A204.1 (cell line): Measurements from ENCODE around the gene SLC50A1.

Source experiments
- FAIRE-seq: peaks from 2 replicates; lab custom pipeline; 2012; peaks lifted over from hg19 to GRCh38; lab: Jason Lieb, UNC

The SLC50A1 gene

DNA sequence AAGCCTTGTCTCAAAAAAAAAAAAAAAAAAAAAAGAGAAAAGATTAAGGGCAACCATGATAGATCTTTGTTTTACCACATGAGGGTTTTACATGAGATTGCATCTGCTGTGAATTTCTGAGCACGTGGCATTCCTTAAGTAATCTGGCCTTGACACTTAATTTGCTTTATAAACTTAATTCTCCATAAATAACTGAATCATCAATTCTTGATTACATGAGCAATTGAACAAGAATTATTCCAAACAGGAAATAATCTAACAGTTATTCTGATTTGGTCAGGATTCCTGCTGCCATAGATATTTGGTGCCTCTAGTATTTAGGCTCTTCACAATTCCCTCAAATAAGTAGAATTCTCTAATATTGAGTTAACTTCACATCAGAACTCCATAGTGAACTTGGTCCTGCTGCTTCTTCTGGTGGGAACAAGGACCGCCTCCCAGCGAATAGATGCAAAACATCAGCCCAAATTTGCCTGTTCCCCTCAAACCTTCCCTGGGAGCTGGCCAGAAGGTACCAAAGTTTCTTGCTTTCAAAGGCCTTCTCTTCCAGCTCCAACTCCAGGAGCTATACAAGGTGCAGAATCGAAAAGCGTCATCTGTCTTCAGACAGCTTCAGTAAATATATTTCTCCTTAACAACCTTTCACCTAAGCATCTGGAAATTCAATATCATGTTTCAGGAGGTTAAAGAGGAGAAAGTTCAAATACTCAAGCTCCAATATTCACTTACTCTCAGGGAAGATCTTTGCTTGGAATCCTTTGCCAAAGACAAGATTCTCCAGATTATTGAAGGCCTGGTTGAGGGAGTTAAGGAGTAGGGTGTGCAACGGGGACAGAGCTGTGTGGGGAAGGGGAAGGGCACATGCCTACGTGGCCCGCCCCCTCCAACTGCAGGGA lies 36.4 kb downstream of the SLC50A1 start:
- no peak for FAIRE-seq

DNA sequence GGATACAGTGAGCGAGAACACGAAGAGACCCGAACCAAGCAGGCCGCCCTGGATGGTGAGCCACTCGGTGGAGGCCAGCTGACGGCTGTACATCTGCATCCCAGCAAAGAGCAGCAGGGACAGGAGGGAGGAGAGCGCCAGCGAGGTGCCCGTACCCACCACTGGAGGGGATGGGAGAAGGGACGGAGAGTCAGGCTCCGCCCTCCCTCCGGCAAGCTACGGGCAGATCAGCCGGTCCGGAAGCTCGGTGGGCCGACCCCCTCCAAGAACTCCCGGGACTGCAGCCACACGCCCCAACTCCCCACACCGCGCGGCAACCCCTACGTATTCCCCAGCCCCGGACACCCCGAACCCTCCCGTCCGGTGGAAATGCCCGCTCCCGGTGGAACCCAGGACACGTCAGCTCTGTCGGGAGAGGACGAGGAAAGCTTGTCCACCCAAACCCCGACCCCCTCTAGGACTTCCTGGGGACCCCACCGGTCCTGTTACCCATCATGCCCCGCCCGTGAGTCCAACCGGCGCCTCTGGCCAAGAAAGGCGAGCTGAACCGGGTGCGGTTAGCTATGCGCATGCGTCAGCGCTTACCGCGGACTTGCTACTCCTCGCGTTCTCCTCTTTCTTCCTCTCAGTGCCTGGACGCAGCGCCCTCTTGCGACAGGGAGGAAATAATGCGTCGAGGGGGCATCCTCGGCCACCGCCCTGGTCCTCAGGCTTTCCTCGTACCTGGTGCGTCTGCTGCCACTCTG lies 37.3 kb downstream of the SLC50A1 start, which contains the start of gene KRTCAP2:
KRTCAP2 (minus strand) TSS at position 573 of the 746 bp plus-strand sequence; CDS start at position 493, 80 bp downstream.
- peak; percentile 83 for FAIRE-seq

DNA sequence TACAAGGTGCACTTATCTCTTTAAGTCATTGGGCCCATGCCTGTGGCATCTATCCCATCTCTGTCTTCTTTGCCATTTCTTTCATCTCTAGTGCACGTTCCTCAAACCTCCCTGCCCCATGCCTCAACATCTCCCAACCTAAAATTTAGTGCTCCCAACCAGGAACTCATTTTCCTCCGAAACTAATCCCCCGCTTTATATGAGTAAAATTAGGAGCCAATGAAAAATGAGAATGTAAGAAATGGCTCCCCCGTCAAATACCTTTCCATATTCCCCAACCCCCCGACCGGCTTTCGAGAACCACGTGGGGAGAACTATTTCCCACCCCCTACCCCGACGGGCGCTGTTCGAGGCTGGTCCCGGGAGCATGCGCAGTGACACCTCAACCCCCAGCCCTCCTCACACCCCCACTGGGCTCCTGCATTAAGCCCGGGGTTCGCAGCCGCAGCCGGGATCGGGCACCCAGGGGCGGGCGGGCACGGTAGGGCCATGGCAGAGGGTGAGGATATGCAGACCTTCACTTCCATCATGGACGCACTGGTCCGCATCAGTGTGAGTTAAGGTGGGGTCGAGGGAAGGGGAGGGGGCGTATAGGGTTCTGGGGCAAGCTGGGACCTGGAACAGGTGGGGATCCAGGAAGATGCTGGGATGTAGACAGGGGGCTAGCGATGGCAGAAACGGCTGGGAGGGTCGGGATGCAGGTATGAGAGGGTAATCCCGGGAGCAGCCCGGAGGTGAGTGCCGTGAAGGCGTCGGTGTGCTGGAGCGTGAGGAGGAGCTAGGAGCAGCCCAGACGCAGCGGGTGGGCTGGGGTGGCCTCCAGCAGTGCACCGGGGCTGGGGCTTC lies 38.0 kb downstream of the SLC50A1 start, which contains the start of gene TRIM46:
TRIM46 (plus strand) TSS at position 372 of the 846 bp plus-strand sequence; CDS start at position 490, 118 bp downstream.
- FAIRE-seq, result no peak

DNA sequence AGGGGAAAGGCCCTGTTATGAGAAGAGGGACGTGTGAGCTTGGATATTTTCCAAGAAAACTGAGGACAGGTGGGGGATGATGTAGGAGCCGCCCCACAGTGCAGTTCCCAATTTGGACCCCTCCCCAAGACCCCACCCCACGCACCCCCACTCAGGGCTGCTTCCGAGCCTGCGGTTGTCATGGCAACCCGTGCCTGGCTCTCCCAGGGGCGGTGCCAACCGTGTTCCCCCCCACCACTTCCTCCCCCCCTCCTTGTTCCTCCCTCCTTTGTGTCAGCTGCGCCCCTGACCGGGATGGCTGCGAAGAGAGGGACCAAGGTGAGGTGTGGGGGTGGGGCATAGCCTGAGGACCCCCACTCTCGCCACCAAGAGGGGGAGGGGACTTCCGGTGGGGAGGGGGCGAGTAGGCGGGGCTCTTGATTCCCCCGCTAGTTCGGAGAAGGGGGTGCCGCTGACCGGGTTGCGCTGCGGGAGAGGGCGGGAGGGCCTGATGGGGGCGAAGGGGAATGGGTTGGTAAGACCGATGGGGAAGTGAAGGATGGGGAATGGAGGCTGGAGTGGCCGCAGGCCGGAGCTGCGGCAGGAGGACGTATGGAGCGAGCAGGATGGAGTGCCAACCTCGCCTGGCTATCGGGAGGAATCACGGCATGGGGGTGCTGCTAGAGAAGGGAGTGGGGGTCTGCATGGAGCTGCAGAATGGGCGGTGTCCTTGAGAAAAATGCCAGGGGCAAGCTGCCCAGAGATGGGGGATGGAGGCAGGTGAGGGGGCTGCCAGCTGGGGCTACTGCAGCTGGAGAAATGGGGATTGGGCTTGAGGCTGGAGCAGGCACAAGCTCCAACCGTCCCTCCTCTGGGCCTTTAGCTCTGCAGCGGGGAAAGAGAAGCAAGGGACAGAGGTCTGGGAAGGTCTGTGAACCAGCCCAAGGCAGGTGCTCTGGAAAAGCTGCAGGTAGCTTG lies 39.0 kb downstream of the SLC50A1 start:
- no peak for FAIRE-seq

DNA sequence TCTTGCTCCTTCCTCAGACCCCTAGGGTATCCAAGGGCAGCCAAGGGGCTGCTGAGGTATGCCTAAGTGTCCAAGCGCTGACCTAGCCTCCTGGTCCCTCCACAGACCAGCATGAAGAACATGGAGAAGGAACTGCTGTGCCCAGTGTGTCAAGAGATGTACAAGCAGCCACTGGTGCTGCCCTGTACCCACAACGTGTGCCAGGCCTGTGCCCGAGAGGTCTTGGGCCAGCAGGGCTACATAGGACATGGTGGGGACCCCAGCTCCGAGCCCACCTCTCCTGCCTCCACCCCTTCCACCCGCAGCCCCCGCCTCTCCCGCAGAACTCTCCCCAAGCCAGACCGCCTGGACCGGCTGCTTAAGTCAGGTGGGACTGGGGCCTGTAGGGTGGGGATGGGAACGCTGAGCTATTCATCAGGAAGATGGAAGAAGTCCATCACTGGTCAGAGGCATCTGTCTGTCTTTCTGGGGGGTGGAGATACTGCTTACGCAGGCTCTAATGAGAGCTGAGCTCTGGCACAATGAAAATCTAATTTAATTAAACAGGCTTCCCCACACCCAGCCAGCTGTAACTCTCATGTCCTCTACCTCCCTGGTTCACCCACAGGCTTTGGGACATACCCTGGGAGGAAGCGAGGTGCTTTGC lies 39.8 kb downstream of the SLC50A1 start:
- FAIRE-seq, result no peak

DNA sequence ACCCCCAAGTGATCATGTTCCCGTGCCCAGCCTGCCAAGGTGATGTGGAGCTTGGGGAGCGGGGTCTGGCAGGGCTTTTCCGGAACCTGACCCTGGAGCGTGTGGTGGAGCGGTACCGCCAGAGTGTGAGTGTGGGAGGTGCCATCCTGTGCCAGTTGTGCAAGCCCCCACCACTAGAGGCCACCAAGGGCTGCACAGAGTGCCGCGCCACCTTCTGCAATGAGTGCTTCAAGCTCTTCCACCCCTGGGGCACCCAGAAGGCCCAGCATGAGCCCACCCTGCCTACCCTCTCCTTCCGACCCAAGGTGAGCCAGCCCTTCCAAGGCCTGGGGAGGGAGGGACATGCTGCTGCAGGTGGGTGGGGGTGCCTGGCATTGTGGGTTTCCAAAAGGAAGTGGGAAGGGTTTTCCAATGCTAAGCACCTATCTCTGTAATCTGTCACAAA lies 40.3 kb downstream of the SLC50A1 start:
- no peak for FAIRE-seq

DNA sequence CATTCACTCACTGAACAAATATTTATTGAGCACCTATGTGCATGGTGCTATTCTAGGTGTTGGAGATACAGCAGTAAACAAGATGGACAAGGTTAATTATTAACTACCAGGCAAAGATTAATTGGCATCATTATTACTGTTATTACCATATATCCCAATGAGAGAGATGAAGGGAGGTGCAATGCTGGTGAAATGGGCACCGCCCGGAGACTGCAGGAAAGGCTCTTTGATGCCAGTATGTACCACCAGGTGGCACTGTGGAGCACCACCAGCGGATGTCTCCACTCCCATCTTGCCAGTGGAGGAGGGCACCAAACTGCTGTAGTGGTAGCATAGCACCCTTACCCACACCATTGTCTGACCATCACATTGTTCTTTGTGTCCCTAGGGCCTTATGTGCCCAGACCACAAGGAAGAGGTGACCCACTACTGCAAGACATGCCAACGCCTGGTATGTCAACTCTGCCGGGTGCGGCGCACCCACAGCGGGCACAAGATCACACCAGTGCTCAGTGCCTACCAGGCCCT lies 41.0 kb downstream of the SLC50A1 start:
- FAIRE-seq, result peak; percentile 16

DNA sequence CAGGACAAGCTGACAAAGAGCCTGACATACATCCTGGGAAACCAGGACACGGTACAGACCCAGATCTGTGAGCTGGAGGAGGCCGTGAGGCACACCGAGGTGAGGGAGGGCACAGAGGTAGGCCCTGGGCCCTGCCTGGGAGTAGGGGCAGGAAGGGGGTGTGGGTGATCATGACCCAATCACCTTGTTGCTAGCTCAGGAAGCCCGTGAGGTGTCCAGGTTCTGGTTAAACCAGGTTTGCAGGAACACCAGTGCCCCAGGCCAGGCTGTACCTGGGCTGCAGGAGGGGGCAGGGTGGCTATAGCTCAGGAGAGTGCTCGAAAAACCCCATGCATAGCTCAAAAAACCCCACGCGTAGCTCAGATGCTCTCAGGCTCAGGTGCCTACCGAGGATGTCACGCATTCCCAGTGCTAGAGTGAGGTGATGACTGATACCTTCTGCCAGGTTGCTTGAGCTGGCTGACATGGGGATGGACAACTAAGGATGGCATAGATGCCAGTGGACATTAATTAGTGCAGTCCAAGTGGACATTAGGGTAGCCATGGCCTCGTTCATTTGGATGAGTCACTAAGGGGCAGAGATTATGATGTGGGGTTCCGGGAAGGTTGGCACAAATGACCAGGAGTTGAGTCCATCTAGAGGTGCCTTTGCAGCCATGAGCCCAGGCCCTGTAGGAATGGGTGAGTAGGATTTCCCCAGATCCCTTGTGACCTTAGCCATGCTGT lies 41.7 kb downstream of the SLC50A1 start:
- no peak for FAIRE-seq

DNA sequence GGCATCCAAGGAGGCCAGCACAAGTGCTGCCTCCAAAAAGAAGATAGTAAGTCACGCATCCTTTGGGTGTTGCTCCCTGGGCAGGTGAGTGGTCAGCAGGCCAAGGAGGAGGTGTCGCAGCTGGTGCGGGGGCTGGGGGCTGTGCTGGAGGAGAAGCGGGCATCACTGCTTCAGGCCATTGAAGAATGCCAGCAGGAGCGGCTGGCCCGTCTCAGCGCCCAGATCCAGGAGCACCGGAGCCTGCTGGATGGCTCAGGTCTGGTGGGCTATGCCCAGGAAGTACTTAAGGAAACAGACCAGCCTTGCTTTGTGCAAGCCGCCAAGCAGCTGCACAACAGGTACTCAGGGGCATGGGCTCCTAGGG lies 42.2 kb downstream of the SLC50A1 start:
- no peak for FAIRE-seq

DNA sequence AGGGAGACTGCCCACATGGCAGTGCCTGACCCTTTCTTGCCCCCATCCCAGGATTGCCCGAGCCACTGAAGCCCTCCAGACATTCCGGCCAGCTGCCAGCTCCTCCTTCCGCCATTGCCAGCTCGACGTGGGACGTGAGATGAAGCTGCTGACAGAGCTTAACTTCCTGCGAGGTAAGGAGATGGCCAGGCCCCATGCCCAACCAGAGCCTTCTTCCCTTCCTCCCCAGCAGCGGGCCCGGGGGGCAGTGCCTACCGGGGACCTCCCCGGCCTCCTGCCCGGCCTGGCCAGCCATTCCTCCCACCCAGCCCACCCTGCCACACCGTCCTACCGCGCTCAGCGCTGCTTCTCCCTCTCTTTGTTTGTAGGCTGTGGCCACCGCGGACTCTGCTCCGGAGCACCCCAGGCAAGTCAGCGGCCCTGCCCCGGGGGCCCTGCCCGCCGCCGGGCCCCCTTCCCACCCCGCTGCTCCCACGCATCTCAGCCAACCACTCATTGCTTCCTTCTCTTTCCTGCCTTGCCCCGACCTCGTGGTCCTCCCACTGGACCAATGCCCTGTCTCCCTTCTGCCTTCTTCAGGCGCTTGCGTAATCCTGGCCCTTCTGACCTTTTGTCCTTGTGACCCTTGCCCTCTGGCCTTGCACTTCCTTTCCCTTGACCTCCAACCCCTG lies 42.9 kb downstream of the SLC50A1 start:
- no peak for FAIRE-seq

DNA sequence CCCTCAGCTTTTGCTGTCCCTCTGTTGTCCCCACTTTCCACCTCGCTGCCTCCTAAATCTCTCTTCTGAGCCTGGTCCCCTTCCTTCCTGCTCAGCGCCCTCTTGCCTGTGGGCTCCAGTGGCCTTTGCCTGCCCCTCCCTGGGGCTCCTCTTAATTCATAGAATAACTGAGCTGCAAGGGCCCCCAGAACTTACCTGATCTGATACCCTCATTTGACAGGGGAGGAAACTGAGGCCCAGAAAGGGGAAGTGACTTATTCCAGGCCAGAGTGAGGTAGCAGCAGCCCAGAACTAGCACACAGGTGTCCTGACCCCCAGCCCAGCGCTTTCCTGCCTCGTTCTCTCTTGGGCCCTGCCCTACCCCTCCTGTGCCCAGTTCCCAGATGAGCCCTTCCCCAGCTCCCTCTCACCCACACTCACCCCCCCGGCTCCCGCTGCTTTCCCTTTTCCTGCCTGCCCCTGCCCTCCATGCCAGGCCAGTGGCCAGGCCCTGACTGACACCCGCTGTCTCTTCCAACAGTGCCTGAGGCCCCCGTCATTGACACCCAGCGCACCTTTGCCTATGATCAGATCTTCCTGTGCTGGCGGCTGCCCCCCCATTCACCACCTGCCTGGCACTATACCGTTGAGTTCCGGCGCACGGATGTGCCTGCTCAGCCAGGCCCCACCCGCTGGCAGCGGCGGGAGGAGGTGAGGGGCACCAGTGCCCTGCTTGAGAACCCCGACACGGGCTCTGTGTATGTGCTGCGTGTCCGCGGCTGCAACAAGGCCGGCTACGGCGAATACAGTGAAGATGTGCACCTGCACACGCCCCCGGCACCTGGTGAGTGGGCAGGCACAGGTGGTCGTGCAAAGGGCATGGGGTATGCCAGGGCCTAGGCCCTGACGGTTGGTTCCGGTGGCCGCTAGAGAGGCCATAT lies 43.7 kb downstream of the SLC50A1 start:
- no peak for FAIRE-seq

DNA sequence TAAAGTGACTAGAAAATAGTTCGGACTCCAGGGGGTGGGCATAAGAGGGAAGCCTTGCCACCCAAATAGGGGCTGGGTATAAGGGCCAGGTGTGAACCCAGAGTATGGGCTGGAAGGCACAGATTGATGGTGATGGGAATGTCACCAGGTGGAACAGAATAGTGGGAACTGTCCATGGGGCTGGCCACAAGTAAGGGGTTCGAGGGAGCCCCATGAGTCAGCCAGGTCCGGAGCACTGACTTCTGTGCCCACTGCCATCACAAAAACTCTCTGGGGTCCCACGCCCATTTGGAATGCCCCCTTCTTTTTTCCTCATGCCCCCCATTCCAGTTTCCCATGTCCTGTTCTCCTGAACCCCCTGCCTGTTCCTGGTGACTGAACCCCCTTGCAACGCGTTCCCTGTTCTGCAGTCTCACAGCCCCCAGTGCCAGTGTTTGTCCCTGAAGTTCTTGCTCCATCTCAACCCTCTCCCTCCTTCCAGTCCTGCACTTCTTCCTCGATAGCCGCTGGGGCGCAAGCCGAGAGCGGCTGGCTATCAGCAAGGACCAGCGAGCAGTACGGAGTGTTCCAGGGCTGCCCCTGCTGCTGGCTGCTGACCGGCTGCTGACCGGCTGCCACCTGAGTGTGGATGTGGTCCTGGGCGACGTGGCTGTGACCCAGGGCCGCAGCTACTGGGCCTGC lies 45.9 kb downstream of the SLC50A1 start:
- no peak for FAIRE-seq

DNA sequence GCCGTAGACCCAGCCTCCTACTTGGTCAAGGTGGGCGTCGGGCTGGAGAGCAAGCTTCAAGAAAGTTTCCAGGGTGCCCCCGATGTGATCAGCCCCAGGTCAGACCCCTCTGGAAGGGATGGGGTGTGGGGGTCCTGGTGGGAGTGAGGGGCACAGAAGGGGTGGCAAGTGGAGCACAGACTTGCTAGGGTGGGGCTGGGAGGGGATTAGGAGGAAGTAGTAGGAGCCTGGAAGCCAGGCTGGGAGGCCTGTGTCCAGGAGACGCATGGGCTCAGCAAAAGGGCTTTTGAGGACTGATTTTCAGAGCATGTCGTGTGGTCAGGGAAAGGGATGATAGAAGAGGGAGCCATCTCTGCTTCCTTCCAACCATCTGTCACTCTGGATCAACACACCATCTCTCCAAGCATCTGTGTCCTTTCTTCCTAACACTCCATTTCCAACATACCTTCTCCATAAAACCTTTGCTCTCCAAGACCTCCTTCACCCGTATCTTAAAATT lies 46.4 kb downstream of the SLC50A1 start:
- FAIRE-seq, result no peak

DNA sequence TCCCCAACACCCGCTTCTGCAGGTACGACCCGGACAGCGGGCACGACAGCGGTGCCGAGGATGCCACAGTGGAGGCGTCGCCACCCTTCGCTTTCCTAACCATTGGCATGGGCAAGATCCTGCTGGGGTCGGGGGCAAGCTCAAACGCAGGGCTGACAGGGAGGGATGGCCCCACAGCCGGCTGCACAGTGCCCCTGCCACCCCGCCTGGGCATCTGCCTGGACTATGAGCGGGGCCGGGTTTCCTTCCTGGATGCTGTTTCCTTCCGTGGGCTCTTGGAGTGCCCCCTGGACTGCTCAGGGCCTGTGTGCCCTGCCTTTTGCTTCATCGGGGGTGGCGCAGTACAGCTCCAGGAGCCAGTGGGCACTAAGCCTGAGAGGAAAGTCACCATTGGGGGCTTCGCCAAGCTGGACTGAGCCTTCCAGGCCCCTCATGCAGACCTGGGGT lies 48.1 kb downstream of the SLC50A1 start:
- FAIRE-seq, result no peak

DNA sequence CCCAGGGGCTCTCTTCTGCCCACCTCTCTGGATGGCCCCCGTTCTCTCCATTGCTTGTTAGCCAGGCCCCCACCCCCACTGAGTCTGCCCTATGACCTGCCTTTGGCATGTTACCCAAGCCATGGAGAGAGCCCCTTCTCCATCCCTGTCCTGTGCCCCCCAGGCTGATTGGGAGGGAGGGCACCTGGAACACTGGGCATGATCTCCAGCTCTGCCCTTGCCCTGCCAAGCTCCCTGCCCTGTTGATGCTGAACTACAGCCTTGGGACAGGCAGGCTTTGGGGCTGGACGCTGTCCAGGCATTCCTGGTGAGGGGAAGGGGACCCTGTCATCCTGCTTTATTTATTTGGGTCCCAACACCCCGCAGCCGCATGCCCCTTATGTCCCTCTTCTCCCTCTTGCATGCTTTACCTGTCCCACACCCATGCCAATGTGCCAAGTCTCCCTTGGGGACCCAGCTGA lies 48.7 kb downstream of the SLC50A1 start:
- FAIRE-seq, result no peak

DNA sequence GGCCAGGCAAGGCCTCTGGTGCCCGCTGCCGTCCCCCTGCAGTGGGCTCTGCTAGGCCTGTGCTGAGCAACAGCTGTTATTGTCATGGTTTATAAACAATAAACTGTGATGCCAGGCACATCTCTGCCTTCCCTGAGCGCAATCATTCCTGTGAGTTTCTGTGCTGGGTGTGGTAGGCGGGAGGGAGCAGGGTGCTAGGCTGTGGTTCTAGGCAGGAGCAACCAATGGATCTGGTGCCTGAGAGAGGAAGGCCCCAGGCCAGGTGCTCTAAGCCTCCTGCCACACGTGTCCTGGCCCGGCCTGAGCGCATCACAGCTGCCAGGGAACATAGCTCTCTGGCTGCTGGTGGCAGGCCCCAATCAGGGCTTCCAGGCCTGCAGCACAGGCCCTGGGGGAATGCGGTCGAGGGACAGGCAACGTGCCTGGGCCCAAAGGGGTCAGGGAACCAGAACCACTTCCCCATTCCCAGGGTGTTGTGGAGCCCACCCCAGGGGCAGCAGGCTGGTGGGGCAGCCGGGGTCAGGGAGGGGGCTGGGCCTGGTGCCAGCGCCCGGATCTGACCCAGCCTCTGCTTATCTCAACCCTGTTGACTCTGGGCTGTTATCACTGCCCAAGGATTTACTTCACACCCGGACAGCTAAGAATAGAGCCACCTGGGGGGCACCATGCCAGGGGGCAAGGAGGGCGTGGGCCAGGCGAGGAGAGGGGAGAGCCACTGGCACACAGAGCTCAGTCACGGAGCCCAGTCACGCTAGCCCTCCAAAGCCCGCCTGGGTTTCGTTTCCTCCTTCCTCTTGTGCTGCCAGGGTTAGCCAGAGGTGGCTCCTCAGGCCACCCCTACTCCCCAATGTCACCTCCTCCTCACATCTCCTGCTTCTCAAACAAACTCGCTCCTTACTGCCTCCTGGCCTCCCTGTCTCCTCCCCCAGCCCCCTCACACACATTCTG lies 49.5 kb downstream of the SLC50A1 start:
- FAIRE-seq, result no peak
